K562 (cell line): ENCODE data around the gene RBPJL. TPM values are rescaled to one million over a fixed set of nuclear protein-coding genes. Genes with fewer than 3 reads are reported as not detected.

Source experiments
- ADNP ChIP-seq: fragments of 200-800 bp; sonication (Bioruptor generic); IDR thresholded peaks from 2 replicates; pipeline ENCODE4 v1.6.1; 2016; ENCODE audit warnings: missing genetic modification characterization, missing compliant biosample characterization
- ARID4B ChIP-seq: sonication (generic); formaldehyde crosslinking; IDR thresholded peaks from 2 replicates; pipeline ENCODE4 v1.8.0; 2022; ENCODE audit warnings: mild to moderate bottlenecking, missing genetic modification reagents
- CHD4 ChIP-seq: fragments of 200-600 bp; sonication (generic); IDR thresholded peaks from 3 replicates; pipeline ENCODE4 v1.6.1; 2012; ENCODE audit warnings: low read depth, mild to moderate bottlenecking, mixed read lengths, low read length, inconsistent platforms; ENCODE audit not compliant: insufficient read depth, insufficient replicate concordance, poor library complexity, severe bottlenecking
- CTCF ChIP-seq, 3 experiments: IDR thresholded peaks in 2 of 3; conservative IDR thresholded peaks in 1 of 3; 2 replicates each; pipeline ENCODE4 v1.5.1; 2011 to 2012; ENCODE audit warnings: low read length in 3 of 3, mild to moderate bottlenecking in 3 of 3, control low read depth in 2 of 3, improper control_type of control experiment in 1 of 3, inconsistent platforms in 1 of 3, low read depth in 1 of 3, mixed read lengths in 1 of 3, moderate library complexity in 1 of 3; ENCODE audit not compliant: insufficient read depth in 2 of 3
- CUX1 ChIP-seq: fragments of 200-800 bp; sonication (Bioruptor generic); IDR thresholded peaks from 2 replicates; pipeline ENCODE4 v1.6.1; 2016; ENCODE audit warnings: missing genetic modification characterization, missing compliant biosample characterization
- ELK3 ChIP-seq: fragments of 450-650 bp; formaldehyde crosslinking; IDR thresholded peaks from 2 replicates; pipeline ENCODE4 v1.4.0; 2020; ENCODE audit warnings: mild to moderate bottlenecking
- HDAC2 ChIP-seq: fragments of 450-650 bp; IDR thresholded peaks from 2 replicates; pipeline ENCODE4 v1.6.1; 2016; ENCODE audit warnings: mild to moderate bottlenecking
- HDAC8 ChIP-seq: fragments of 450-650 bp; IDR thresholded peaks from 2 replicates; pipeline ENCODE4 v1.6.1; 2016; ENCODE audit warnings: mild to moderate bottlenecking, missing genetic modification characterization, moderate library complexity, missing compliant biosample characterization
- KDM1A ChIP-seq, 2 experiments: fragments of 450-650 bp; IDR thresholded peaks; 2 replicates each; pipeline ENCODE4 v1.6.1; 2016; ENCODE audit warnings: mild to moderate bottlenecking in 2 of 2
- NFXL1 ChIP-seq: fragments of 450-650 bp; formaldehyde crosslinking; IDR thresholded peaks from 2 replicates; pipeline ENCODE4 v1.4.0; 2021; ENCODE audit warnings: mild to moderate bottlenecking
- RBM15 ChIP-seq: fragments of 200-400 bp; formaldehyde crosslinking; IDR thresholded peaks from 2 replicates; pipeline ENCODE4 v1.6.1; 2018; ENCODE audit warnings: mild to moderate bottlenecking, low read length, moderate library complexity; ENCODE audit not compliant: insufficient read depth
- RBM25 ChIP-seq: fragments of 200-400 bp; formaldehyde crosslinking; IDR thresholded peaks from 2 replicates; pipeline ENCODE4 v1.6.1; 2018; ENCODE audit warnings: low read length, low read depth, moderate library complexity; ENCODE audit not compliant: severe bottlenecking
- ZNF408 ChIP-seq: fragments of 250-450 bp; sonication (Bioruptor Pico); IDR thresholded peaks from 2 replicates; pipeline ENCODE4 v1.4.0; 2020; ENCODE audit warnings: low read depth, mild to moderate bottlenecking, moderate library complexity
- polyA plus RNA-seq, 8 experiments: library from polyadenylated mRNA; depleted of rRNA in 4 of 8; stranded (reverse) in 5 of 8; unstranded in 3 of 8; fragments of >200 nt; fragmentation: Nextera tagmentation in 2 of 8; fragmentation: Illumina TruSeq in 1 of 8; extraction: Ambion mirVana in 2 of 8; extraction: Trizol in 1 of 8; gene quantifications; 2 replicates each; pipeline versions ENCODE4 v1.2.1 to v1.2.3, GENCODE V29; 2011 to 2014; ENCODE audit warnings: inconsistent platforms in 1 of 8, missing spikeins in 1 of 8
- total RNA-seq, 7 experiments: library from RNA; depleted of rRNA in 6 of 7; stranded (reverse); fragments of >200 nt in 6 of 7; fragmentation: Illumina TruSeq in 2 of 7; extraction: Trizol in 2 of 7; gene quantifications; 2 replicates each; pipeline versions ENCODE4 v1.2.1 to v1.2.3, GENCODE V29; 2011 to 2021; ENCODE audit warnings: low replicate concordance in 1 of 7

The RBPJL gene
- total and polyA plus RNA-seq, 9 of the 15 experiments (the other 6 are each of a cell fraction or from before 2014, with no cell fraction given): not detected

- TF ChIP-seq CTCF (IDR thresholded peaks at IDR 0.05 in 2 of 3, conservative IDR thresholded peaks at IDR 0.05 in 1 of 3; ENCODE audit: insufficient read depth in 2 of 3, low read depth in 1 of 3, low read length in 3 of 3) (no peak), CUX1 (CRISPR knock-in tag) (no peak), NFXL1 (CRISPR knock-in tag) (no peak), ELK3 (CRISPR knock-in tag) (no peak), HDAC8 (tag) (no peak), CHD4 (peak; percentile 90), ARID4B (CRISPR knock-in tag) (0 out of 2 replicates have a peak, but pooled peaks have one; percentile 24), RBM15 (no peak), KDM1A (IDR thresholded peaks at IDR 0.05) (peak; percentile 93 to 94), ADNP (tag) (peak; percentile 92), ZNF408 (CRISPR knock-in tag) (no peak), RBM25 (peak; percentile 97), HDAC2 (peak; percentile 83)
Measured at GRCh38 chr20:45340236-45340847, 33.7 kb downstream of the RBPJL start (continued).
